ENCODE results near the gene SLF1.

- TF ChIP-seq CTCF (IDR thresholded peaks at IDR 0.05) (no peak), EZH2 (IDR thresholded peaks at IDR 0.05; ENCODE audit: borderline replicate concordance, insufficient read depth, low read depth, low read length, poor library complexity, severe bottlenecking) (no peak)
Measured at GRCh38 chr5:94742852-94743251, 124.4 kb downstream of the SLF1 start.

Data from B cell (primary cell).